CD4-positive, alpha-beta memory T cell (primary cell): ENCODE results near the gene VEGFA. TPM values are rescaled to one million over a fixed set of nuclear protein-coding genes. Genes with fewer than 3 reads are reported as not detected.

Experiments
- CTCF ChIA-PET: fragments of 350-600 bp; sonication (Branson Sonifier 250); formaldehyde crosslinking; loops from one replicate; lab custom pipeline; 2021; ENCODE audit warnings: inconsistent platforms; ENCODE audit not compliant: partially characterized antibody; lab: Charles Lee
- POLR2A ChIA-PET: fragments of 350-600 bp; sonication (Branson Sonifier 250); formaldehyde crosslinking; loops from one replicate; lab custom pipeline; 2021; ENCODE audit not compliant: partially characterized antibody; lab: Charles Lee
- DNase-seq, 5 donors: peaks; one replicate each; pipeline versions ENCODE4 v3.0.0 to v3.0.0-alpha.2; 2020 to 2022; ENCODE audit warnings: mixed read lengths in 1 of 5
- H3K27ac ChIP-seq: one replicate; pipeline ENCODE4 v1.7.0; 2013; ENCODE audit warnings: low read depth, low read length
- H3K27me3 ChIP-seq: 2 replicates; pipeline ENCODE4 v1.7.0; 2013; ENCODE audit warnings: mild to moderate bottlenecking, low read length, moderate library complexity; ENCODE audit not compliant: insufficient read depth
- H3K36me3 ChIP-seq: 2 replicates; pipeline ENCODE4 v1.7.0; 2013; ENCODE audit warnings: mild to moderate bottlenecking, low read length, moderate library complexity; ENCODE audit not compliant: insufficient read depth
- H3K4me1 ChIP-seq: 2 replicates; pipeline ENCODE4 v1.7.0; 2013; ENCODE audit warnings: mild to moderate bottlenecking, low read length, moderate library complexity; ENCODE audit not compliant: insufficient read depth
- H3K4me3 ChIP-seq, 2 donors: one replicate each; pipeline ENCODE4 v1.7.0; 2013; ENCODE audit warnings: low read length in 2 of 2, mild to moderate bottlenecking in 1 of 2
- H3K9me3 ChIP-seq, 2 donors: one replicate each; pipeline ENCODE4 v1.7.0; 2013; ENCODE audit warnings: low read length in 2 of 2, control low read depth in 1 of 2; ENCODE audit not compliant: control insufficient read depth in 1 of 2
- H3K27ac Mint-ChIP-seq, 7 donors: one replicate each; pipeline ENCODE4 v1.8.0; 2020 to 2021; ENCODE audit warnings: mixed read lengths in 7 of 7, mild to moderate bottlenecking in 6 of 7, inconsistent platforms in 3 of 7, moderate library complexity in 3 of 7
- H3K27me3 Mint-ChIP-seq, 2 donors: one replicate each; pipeline ENCODE4 v1.8.0; 2020 to 2021; ENCODE audit warnings: mixed read lengths in 2 of 2
- H3K36me3 Mint-ChIP-seq, 2 donors: one replicate each; pipeline ENCODE4 v1.8.0; 2020 to 2021; ENCODE audit warnings: mixed read lengths in 2 of 2, inconsistent platforms in 1 of 2, mild to moderate bottlenecking in 1 of 2
- H3K4me1 Mint-ChIP-seq, 4 donors: one replicate each; pipeline ENCODE4 v1.8.0; 2020 to 2021; ENCODE audit warnings: mixed read lengths in 4 of 4, mild to moderate bottlenecking in 1 of 4
- H3K4me3 Mint-ChIP-seq, 8 donors: one replicate each; pipeline ENCODE4 v1.8.0; 2020 to 2021; ENCODE audit warnings: mixed read lengths in 8 of 8, mild to moderate bottlenecking in 7 of 8, moderate library complexity in 6 of 8, inconsistent platforms in 3 of 8
- H3K9me3 Mint-ChIP-seq, 8 donors: one replicate each; pipeline ENCODE4 v1.8.0; 2020 to 2021; ENCODE audit warnings: mixed read lengths in 8 of 8, mild to moderate bottlenecking in 5 of 8, inconsistent platforms in 3 of 8, moderate library complexity in 1 of 8
- intact Hi-C: fragments of 100-400 bp; cut with micrococcal nuclease; formaldehyde crosslinking; loops from one replicate; pipeline ENCODE4 v1.15.1; 2023
- polyA plus RNA-seq, 2 donors: library from polyadenylated mRNA; unstranded; fragments of 300-500 nt; fragmentation: Illumina TruSeq; gene quantifications; one replicate each; pipeline ENCODE4 v1.2.3, GENCODE V29; 2021
- total RNA-seq, 2 experiments: library from RNA; stranded (reverse); gene quantifications; one replicate each; pipeline ENCODE4 v1.2.3, GENCODE V29; 2021

VEGFA gene
- total and polyA plus RNA-seq, 4 experiments from 2014 or later: 0.29 to 1.1 TPM; not detected in 2

DNA sequence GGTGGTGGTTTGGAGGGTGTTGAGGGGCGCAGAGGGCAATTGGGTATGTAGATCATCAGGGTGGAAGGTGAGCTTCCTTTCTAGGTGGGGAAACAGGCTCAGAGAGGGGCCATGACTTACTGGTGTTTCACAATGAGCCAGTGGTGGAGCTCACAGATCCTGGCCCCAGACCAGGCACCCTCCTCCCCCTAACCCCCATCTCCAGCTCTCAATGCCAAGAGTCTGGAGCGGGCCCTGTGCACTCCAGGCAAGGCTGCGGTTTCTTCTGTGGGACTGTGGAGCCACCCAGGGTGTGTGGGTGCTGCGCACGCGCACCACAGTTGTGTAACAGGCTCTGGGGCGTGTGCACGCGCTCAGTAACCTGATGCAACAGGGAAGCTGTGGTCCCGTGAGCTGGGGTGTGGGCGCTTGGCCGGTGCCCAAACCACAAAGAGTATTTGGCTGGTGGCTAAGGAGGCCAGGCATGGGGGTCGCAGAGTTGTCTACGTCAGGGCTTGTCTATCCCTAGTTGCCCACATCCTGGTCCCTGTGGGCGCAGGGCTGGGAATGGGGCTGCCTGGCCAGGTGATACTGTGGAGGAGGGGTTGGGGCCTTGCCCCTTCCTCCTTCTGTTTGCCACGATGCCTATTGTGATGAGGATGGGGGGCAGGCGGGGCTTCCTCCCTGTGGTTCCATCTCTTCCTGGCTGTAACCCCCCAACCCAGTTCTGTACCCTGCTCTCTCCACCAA is 44.9 kb upstream of the VEGFA start:
- Mint-ChIP-seq H3K9me3 (peaks cover 0 to 10% (median 0%) of the 10 kb centered on the region in 8 donors), H3K4me3 (peak overlapping the region in 7 of 8 donors; percentile 39 to 85 (median 61)), H3K27me3 (no peaks in the 10 kb centered on the region), H3K4me1 (peaks cover 18 to 45% (median 29%) of the 10 kb centered on the region in 4 donors), H3K27ac (peak overlapping the region; percentile 22 to 97 (median 89)), H3K36me3 (no peaks in the 10 kb centered on the region)
- Histone ChIP-seq H3K27ac (peak overlapping the region; percentile 17), H3K27me3 (no peaks in the 10 kb centered on the region), H3K9me3 (no peaks in the 10 kb centered on the region), H3K4me1 (peaks cover 28% of the 10 kb centered on the region), H3K4me3 (no peak overlapping the region), H3K36me3 (no peaks in the 10 kb centered on the region)
- DNase-seq: peak; percentile 79 to 86 (median 79)
- ChIA-PET CTCF (interaction anchor here (0.8 to 2.7 kb wide), 15 partner anchors 10 to 361 kb away, joined by 3 to 48 read pairs (median 5); partner anchors contain the start of genes MRPS18A and VEGFA), POLR2A (interaction anchor here (0.9 to 1.2 kb wide), 3 partner anchors 44 to 349 kb away, joined by 3 to 5 read pairs (median 4); partner anchors contain the start of gene GTPBP2)
- intact Hi-C loops: loop anchor here (1.0 kb wide), 4 partner anchors 46 to 354 kb away; no protein-coding TSS in a partner anchor

DNA sequence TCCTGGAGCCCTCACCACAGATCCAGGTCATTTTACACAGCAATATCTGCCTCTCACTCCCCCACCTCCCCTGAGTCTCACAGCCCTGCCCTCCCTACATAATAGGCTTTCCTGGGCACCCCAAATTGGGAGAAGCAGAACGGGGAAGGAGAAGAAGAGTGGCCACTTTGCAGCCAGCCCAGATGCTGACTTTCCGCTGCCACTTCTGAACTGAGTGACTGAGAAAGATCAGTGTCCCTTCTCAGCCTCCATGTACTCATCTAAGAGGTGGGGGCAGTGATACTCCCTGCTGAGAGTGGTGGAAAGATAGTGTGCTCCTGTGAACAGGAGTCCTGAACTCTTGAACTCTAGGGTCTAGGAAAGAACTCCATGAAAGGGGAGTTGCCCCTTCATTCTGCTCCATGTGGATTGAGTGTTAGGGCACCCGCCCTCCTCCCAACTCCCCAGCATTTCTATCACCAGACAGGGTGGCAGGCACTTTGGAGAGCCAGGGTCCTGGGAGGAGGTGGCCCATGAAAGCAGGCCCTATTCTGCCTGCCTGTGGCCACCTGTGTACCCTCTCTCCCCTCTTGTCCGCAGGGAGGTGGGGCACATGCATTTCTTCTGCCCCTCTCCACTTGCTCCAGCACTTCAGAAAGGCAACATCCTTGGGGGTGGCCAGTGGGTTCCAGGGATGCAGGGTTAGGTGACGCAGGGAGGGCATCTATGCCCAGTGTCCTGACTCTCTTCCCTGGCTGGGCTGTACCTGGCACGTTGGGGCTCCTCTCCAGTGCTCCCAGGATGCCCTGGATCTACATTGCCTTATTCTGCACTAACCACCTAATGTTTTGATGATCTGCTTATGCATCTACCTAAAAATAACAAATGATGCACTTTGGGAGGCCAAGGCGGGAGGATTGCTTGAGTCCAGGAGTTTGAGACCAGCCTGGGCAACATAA is 44.1 kb upstream of the VEGFA start:
- Histone ChIP-seq H3K9me3 (no peaks in the 10 kb centered on the region), H3K4me1 (peaks cover 28% of the 10 kb centered on the region), H3K27me3 (no peaks in the 10 kb centered on the region), H3K36me3 (no peaks in the 10 kb centered on the region), H3K27ac (peak overlapping the region; percentile 17), H3K4me3 (no peak overlapping the region)
- Mint-ChIP-seq H3K27me3 (no peaks in the 10 kb centered on the region), H3K4me3 (peak overlapping the region in 6 of 8 donors; percentile 39 to 85 (median 66)), H3K4me1 (peaks cover 18 to 45% (median 29%) of the 10 kb centered on the region in 4 donors), H3K27ac (peak overlapping the region; percentile 34 to 97 (median 89)), H3K9me3 (peaks cover 0 to 14% (median 5%) of the 10 kb centered on the region in 8 donors), H3K36me3 (no peaks in the 10 kb centered on the region)
- intact Hi-C loops: loop anchor here (1.0 kb wide), 1 partner anchor 91 kb away; no protein-coding TSS in a partner anchor
- CTCF ChIA-PET: interaction anchor here (1.5 to 2.7 kb wide), 6 partner anchors 9 to 354 kb away, joined by 5 to 48 read pairs (median 20); partner anchors contain the start of gene VEGFA
- POLR2A ChIA-PET: interaction anchor here (1.2 kb wide), 1 partner anchor 97 kb away, joined by 5 read pairs; the partner anchor contains the start of gene GTPBP2
- DNase-seq: no peak

DNA sequence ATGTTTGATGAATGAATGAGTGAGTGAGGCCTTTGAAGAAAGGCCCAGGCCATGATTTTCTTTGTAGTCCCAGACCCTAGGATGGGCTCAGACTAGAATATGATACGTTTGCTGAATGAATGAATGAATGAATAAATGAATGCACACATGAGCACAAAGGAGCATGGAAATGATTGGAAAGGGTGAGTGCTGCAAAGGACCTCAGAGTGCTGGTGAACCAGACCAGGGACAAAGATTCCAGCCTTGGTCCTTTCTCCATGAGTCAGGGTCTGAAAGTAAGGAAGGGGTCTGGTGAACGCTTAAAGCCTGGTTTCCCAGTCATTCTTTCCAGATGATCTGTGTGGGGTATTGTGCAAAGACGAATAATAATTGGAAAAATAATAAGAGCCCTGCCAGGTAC is 42.4 kb upstream of the VEGFA start:
- Histone ChIP-seq H3K27ac (no peak overlapping the region), H3K9me3 (no peaks in the 10 kb centered on the region), H3K4me1 (peaks cover 28% of the 10 kb centered on the region), H3K4me3 (no peak overlapping the region), H3K27me3 (no peaks in the 10 kb centered on the region), H3K36me3 (no peaks in the 10 kb centered on the region)
- no peaks in the 10 kb centered on the region for H3K27me3 Mint-ChIP-seq
- DNase-seq: no peak
- POLR2A ChIA-PET: no interaction called here
- H3K36me3 Mint-ChIP-seq: no peaks in the 10 kb centered on the region
- H3K27ac Mint-ChIP-seq: peak overlapping the region in 2 of 7 donors; percentile 61 to 69
- H3K9me3 Mint-ChIP-seq: peaks cover 3 to 27% (median 10%) of the 10 kb centered on the region in 8 donors
- CTCF ChIA-PET: no interaction called here
- peaks cover 18 to 45% (median 29%) of the 10 kb centered on the region in 4 donors for H3K4me1 Mint-ChIP-seq
- intact Hi-C loops: no loop called here
- H3K4me3 Mint-ChIP-seq: no peak overlapping the region

DNA sequence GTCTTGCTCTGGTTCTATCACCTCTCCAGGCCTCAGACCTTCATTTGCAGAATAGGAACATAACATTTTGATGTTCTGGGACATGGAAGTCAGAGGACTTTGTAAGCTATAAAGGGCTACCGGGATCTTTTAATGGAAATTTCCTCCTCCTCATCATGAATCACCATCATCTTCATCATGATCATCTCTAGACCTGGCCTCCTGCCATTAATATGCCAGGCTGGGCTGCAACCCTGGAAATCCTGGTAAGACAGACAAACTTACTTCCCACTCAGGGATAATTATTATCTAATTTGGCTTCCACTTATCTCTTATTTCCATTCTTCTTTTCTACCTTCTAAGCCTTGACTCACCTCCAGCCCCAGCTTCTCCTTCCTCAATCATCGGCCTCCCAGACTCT is 41.4 kb upstream of the VEGFA start:
- Mint-ChIP-seq H3K4me1 (peaks cover 18 to 45% (median 27%) of the 10 kb centered on the region in 4 donors), H3K27ac (peak overlapping the region in 1 of 7 donors; percentile 5), H3K4me3 (no peak overlapping the region), H3K36me3 (no peaks in the 10 kb centered on the region), H3K27me3 (no peaks in the 10 kb centered on the region), H3K9me3 (peaks cover 3 to 32% (median 10%) of the 10 kb centered on the region in 8 donors)
- ChIA-PET CTCF (interaction anchor here (0.7 to 1.3 kb wide), 2 partner anchors 346 to 350 kb away, joined by 3 to 5 read pairs; no protein-coding TSS in a partner anchor), POLR2A (no interaction called here)
- Histone ChIP-seq H3K27me3 (no peaks in the 10 kb centered on the region), H3K9me3 (no peaks in the 10 kb centered on the region), H3K27ac (no peak overlapping the region), H3K4me1 (peaks cover 28% of the 10 kb centered on the region), H3K4me3 (no peak overlapping the region), H3K36me3 (no peaks in the 10 kb centered on the region)
- intact Hi-C loops: no loop called here
- DNase-seq: no peak

DNA sequence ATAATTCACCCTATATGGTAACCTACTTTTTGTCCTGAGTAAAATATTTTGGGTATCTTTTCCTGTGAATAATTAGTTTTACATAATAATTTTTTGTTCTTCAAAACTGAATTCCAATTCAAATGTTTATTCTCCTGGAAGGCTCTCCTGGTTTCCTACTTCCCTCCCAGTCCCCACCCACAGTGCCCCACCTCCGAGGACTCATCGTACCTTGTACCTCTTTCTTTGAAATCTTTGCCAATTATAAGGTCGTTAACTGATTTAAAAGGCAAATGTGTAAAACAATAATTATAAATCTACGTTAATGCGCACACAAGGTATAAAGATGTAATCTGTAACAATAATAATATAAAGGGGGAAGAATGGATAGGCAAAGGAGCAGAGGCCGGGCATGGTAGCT is 40.5 kb upstream of the VEGFA start:
- Mint-ChIP-seq H3K27me3 (no peaks in the 10 kb centered on the region), H3K9me3 (peaks cover 3 to 32% (median 10%) of the 10 kb centered on the region in 8 donors), H3K4me3 (no peak overlapping the region), H3K27ac (no peak overlapping the region), H3K4me1 (peaks cover 12 to 44% (median 19%) of the 10 kb centered on the region in 4 donors), H3K36me3 (no peaks in the 10 kb centered on the region)
- no peak for DNase-seq
- Histone ChIP-seq H3K4me3 (no peak overlapping the region), H3K36me3 (no peaks in the 10 kb centered on the region), H3K4me1 (peaks cover 28% of the 10 kb centered on the region), H3K9me3 (no peaks in the 10 kb centered on the region), H3K27me3 (no peaks in the 10 kb centered on the region), H3K27ac (no peak overlapping the region)
- intact Hi-C loops: no loop called here
- POLR2A ChIA-PET: no interaction called here
- CTCF ChIA-PET: no interaction called here

DNA sequence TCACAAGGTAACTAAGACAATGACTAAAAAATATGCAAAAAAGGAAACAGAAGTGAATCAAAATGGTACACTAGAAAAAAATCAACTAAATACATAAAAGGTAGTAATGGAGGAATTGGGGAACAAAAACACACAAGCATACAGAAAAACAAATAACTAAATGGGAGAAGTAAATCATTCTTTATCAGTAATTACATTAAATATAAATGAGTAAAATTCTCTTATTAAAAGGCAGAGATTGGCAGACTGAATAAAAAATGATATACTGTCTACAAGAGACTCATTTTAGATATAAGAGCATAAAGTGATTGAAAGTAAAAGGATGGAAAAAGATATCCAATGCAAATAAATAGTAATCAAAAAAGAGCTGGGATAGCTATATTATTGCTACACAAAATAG is 39.4 kb upstream of the VEGFA start:
- H3K36me3 ChIP-seq: no peaks in the 10 kb centered on the region
- H3K27ac ChIP-seq: no peak overlapping the region
- Mint-ChIP-seq H3K27ac (peak overlapping the region in 1 of 7 donors; percentile 16), H3K4me3 (no peak overlapping the region), H3K9me3 (peaks cover 3 to 32% (median 10%) of the 10 kb centered on the region in 8 donors), H3K27me3 (no peaks in the 10 kb centered on the region), H3K4me1 (peaks cover 3 to 40% (median 9%) of the 10 kb centered on the region in 4 donors), H3K36me3 (no peaks in the 10 kb centered on the region)
- DNase-seq: no peak
- CTCF ChIA-PET: interaction anchor here (1.4 kb wide), 1 partner anchor 40 kb away, joined by 3 read pairs; the partner anchor contains the start of gene VEGFA
- POLR2A ChIA-PET: no interaction called here
- peaks cover 21% of the 10 kb centered on the region for H3K4me1 ChIP-seq
- no peaks in the 10 kb centered on the region for H3K27me3 ChIP-seq
- H3K4me3 ChIP-seq: no peak overlapping the region
- intact Hi-C loops: no loop called here
- no peaks in the 10 kb centered on the region for H3K9me3 ChIP-seq
